Stimulated activated CD4-positive, alpha-beta T cell treated with anti-CD3 and anti-CD28 coated beads, Interleukin-12 subunit alpha, Interleukin-12 subunit beta, amount 100 ng/mL, for 24 hours (primary cell): Measurements from ENCODE around the gene SNX2.
"Not testable (repeated sequence)": the region's sequence is repeated elsewhere in the genome, so short reads cannot be mapped to it uniquely, and the experiment has no call there.

Source experiments
- DNase-seq, 2 experiments: peaks; one replicate each; pipeline ENCODE4 v3.0.0-alpha.2; 2020; ENCODE audit warnings: low read depth in 2 of 2

The SNX2 gene

DNA sequence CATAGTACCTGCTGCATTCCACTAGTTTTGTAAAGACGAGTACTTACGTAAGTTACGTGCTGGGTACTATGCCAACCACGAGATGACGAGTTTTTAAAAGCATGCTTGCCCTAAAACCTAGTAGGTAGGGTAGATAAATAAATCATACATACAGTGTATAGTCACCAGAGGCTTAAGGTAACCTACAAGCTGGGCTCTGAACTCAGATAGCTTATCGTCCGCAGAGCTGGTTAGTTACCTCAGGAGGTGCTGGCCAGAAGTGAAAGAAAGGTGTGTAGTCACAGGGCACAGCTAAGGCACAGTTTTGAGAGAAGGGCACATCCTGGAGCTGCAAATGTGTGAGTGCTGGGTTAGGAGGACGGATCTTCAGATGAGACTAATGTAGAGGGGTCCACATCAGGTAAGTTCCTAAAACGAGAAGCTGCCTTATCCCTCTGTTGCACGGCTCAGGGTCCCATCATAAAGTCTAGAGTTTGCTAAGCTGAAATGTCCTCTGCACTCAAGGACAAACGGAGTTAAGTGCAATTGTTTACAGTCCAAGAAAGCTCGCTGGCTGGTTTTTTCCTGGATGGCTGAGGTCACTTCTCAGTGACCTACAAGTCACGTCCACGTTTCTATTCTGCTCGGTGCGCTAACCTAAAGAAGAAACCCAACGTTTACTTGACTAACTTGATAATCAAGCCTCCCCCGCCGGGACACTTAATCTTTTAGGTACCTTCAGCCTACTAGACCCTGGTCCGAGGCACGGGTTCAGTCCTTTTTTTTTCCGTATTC lies 69.4 kb downstream of the SNX2 start:
- DNase-seq: no peak

DNA sequence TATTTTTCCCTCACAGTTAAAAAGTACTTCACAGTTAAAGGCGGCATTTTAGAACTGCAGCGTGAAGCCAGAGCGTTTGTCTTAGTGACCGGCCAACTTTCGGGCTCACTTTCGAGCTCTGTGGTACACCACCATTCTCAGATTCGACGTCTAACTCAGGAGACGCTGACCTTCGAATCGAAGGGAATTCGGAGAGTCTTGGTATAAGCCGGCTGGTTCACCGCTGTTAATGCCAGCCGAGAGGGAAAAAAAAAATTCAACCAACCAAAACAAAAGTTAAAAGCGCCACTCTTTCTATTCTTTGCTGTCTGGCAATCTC lies 70.0 kb downstream of the SNX2 start:
- no peak for DNase-seq

- peak; percentile 31 to 59 for DNase-seq
These were observed 70.6 kb downstream of the SNX2 start, which contains the start of gene SNX24 for GRCh38 chr5:122845229-122846050. Gene SNX24 (plus strand): TSS chr5:122845613. CDS start chr5:122845634, 21 bp downstream.

- DNase-seq: no peak
These were observed 71.2 kb downstream of the SNX2 start for GRCh38 chr5:122846051-122846550.

GRCh38 chr5:122847687-122848081 lies 72.8 kb downstream of the SNX2 start:
- no peak for DNase-seq

DNA sequence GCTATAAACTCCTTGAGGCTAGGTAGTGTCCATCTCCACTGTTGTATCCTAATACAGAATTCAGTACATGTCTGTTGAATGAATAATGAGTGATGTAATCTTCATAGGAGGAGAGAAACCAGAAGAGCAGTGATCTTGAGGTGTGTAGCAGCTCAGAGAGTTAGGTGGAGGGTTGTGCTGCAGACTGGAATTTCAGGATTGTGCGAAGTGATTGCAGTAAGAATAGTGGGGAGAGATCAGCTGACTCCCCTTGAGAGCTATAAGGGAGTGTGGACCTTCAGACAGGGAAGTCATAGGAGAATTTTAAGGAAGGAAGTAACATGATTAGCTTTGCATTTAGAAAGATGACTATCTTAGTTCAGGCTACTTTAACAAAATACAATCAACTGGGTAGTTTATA lies 74.9 kb downstream of the SNX2 start:
- DNase-seq: no peak

GRCh38 chr5:122857538-122857937 lies 82.7 kb downstream of the SNX2 start:
- not testable (repeated sequence) for DNase-seq

DNA sequence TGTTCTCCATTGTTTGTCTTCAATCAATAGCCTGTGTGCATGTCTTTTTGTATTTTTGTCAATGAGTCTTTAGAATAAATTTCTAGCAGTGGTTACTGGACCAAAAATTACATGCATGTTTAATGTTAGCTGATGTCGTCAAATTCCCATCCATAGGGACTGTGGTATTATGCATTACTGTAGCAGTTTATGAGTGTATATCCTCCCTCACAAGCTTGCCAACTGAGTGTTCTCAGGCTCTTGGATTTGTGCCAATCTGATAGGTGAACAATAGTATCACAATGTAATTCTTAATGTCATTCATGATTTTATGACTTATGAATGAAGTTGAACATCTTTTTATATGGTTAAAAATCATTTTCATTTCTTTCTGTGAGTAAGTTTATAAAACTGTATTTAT lies 83.6 kb downstream of the SNX2 start:
- no peak for DNase-seq

GRCh38 chr5:122863240-122863639 lies 88.4 kb downstream of the SNX2 start:
- no peak for DNase-seq

DNA sequence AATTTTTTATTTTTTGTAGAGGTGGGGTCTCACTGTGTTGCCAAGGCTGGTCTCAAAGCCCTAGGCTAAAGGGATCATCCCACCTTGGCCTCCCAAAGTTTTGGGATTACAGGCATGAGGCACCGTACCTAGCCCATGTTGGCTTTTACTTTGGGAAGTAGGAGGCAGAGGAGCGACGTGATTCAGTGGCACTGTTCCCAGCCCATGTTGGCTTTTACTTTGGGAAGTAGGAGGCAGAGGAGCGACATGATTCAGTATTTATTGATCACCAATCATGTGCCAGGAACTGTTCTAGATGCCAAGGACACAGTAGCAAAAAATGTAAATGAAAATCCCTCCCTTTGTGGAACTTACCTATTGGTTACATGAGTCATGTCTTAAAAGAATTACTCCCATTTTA lies 88.8 kb downstream of the SNX2 start:
- no peak for DNase-seq

DNA sequence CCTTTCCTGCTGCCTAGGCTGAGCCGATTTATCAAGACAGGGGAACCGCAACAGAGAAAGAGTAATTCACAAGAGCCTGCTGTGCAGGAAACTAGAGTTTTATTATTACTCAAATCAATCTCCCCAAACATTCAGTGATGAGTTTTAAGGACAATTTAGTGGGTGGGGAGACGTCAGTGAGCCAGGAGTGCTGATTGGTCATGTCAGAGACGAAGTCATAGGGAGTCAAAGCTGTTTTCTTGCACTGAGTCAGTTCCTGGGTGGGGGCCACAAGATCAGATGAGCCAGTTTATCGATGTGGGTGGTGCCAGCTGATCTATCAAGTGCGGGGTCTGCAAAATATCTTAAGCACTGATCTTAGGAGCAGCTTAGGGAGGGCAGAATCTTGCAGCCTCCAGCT lies 89.5 kb downstream of the SNX2 start:
- no peak for DNase-seq

GRCh38 chr5:122864842-122865241 lies 90.0 kb downstream of the SNX2 start:
- DNase-seq: no peak

GRCh38 chr5:122870219-122870856 lies 95.5 kb downstream of the SNX2 start:
- DNase-seq: no peak

- DNase-seq: no peak
These were observed 96.8 kb downstream of the SNX2 start for GRCh38 chr5:122871661-122872060.

DNA sequence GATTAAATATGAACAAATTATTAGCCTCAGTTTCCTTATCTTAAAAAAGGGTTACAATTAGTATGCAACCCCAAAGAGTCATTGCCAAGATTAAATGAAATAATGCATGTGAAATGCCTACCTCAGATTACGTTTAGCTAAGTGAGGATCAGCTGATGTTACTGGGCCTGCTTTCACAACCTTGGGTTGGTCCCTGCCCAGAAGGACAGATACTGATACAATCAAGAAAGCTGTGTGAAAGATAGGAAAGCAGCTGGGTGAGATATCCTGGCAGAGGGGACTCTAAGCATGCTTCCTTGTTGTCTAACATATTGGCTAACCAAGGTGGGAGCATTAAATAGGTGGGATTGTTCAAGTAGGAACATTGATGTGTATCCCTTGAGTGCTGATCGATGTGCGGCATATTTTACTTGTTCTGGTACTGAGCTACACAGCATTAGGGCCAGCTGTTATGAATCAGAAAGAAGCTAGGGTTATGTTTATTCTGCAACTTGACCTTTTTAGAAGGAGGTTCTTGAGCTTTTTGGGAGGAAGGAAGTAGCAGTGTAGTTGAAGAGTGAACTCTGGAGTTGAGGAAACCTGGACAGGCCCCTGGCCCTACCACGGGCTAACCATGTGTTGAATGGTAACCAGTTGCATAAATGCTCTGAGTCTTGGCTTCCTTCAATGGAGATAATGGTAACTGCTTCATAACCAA lies 99.4 kb downstream of the SNX2 start:
- DNase-seq: no peak

GRCh38 chr5:122877518-122877917 lies 102.6 kb downstream of the SNX2 start:
- DNase-seq: no peak

DNA sequence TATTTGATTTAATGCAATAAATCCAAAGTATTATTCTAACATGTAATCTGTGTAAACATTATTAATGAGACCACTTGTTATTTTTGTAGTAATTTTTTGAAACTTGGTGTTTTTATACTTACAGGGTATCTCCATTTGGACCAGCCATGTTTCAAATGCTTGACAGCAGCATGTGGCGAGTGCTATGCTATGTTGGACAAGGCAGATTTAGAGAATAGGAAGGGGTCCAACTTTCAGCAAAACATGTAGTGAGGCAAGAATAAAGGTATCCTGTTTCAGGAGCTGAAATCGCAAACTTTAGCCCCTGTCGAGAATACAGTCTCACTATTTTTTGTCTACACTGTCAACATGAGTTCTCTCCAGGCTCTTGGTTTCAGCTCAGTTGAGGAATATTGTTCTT lies 104.2 kb downstream of the SNX2 start:
- no peak for DNase-seq
